Natural killer cell (primary cell): ENCODE data around the gene ACTN4. TPM values are rescaled to one million over a fixed set of nuclear protein-coding genes. Genes with fewer than 3 reads are reported as not detected.

Experiments
- ATAC-seq, 3 donors: fragments of 150-1000 bp in 2 of 3; fragments of 200-7000 bp in 1 of 3; cut with Tn5 transposase; 1 replicate in 1 of 3; 2 replicates in 2 of 3; pipeline ENCODE4 v1.10.0; 2021; ENCODE audit warnings: mild to moderate bottlenecking in 2 of 3, moderate library complexity in 2 of 3
- DNase-seq, 2 donors: peaks; one replicate each; pipeline versions ENCODE4 v3.0.0 to v3.0.0-alpha.2; 2013 to 2021; ENCODE audit warnings: mixed read lengths in 1 of 2
- H3K27ac ChIP-seq: one replicate; pipeline ENCODE4 v1.5.1; 2013; ENCODE audit warnings: mild to moderate bottlenecking, low read length
- H3K27me3 ChIP-seq: one replicate; pipeline ENCODE4 v1.6.1; 2013; ENCODE audit warnings: low read length; ENCODE audit not compliant: control insufficient read depth, insufficient read depth
- H3K36me3 ChIP-seq: one replicate; pipeline ENCODE4 v1.6.1; 2013; ENCODE audit warnings: low read length; ENCODE audit not compliant: control insufficient read depth, insufficient read depth
- H3K4me1 ChIP-seq: one replicate; pipeline ENCODE4 v1.6.1; 2013; ENCODE audit warnings: low read length; ENCODE audit not compliant: control insufficient read depth, insufficient read depth
- H3K4me3 ChIP-seq: one replicate; pipeline ENCODE4 v1.5.1; 2013; ENCODE audit warnings: low read length
- H3K9me3 ChIP-seq: one replicate; pipeline ENCODE4 v1.6.1; 2013; ENCODE audit warnings: low read length; ENCODE audit not compliant: control insufficient read depth, insufficient read depth
- H3K27ac Mint-ChIP-seq, 2 donors: one replicate each; pipeline ENCODE4 v1.8.0; 2022; ENCODE audit warnings: mild to moderate bottlenecking in 2 of 2, mixed read lengths in 2 of 2, moderate library complexity in 1 of 2
- H3K27me3 Mint-ChIP-seq, 2 donors: one replicate each; pipeline ENCODE4 v1.8.0; 2022; ENCODE audit warnings: low read depth in 2 of 2, mixed read lengths in 2 of 2
- H3K36me3 Mint-ChIP-seq: one replicate; pipeline ENCODE4 v1.8.0; 2022; ENCODE audit warnings: mixed read lengths
- H3K4me1 Mint-ChIP-seq, 2 donors: one replicate each; pipeline ENCODE4 v1.8.0; 2022; ENCODE audit warnings: mixed read lengths in 2 of 2
- H3K4me3 Mint-ChIP-seq: one replicate; pipeline ENCODE4 v1.8.0; 2022; ENCODE audit warnings: mild to moderate bottlenecking, moderate library complexity, mixed read lengths
- H3K9me3 Mint-ChIP-seq, 2 donors: one replicate each; pipeline ENCODE4 v1.8.0; 2022; ENCODE audit warnings: mixed read lengths in 2 of 2
- WGBS: methylation state at CpG from one replicate; pipeline ENCODE4 v1.1.7; 2013; ENCODE audit warnings: missing lambda C conversion rate; ENCODE audit not compliant: insufficient coverage; 5-methylcytosine and 5-hydroxymethylcytosine counted together
- intact Hi-C: fragments of 100-400 bp; cut with micrococcal nuclease; formaldehyde crosslinking; loops from one replicate; pipeline ENCODE4 v1.14.2; 2022
- total RNA-seq, 4 donors: library from RNA; stranded (reverse); fragments of 120-200 nt in 1 of 4; gene quantifications; one replicate each; pipeline versions ENCODE4 v1.2.3 to v1.2.4, GENCODE V29; 2013 to 2022
- TF ChIP-seq, protein P1 (sequence below): fragments of 200-600 bp; IDR thresholded peaks from one replicate; pipeline ENCODE4 v1.8.0; 2022; ENCODE audit warnings: antibody characterized with exemption

The ACTN4 gene
- total RNA-seq, 3 donors from 2014 or later (not counting 1 experiment from before 2014, with no cell fraction given), result 443 to 595 (median 541) TPM

DNA sequence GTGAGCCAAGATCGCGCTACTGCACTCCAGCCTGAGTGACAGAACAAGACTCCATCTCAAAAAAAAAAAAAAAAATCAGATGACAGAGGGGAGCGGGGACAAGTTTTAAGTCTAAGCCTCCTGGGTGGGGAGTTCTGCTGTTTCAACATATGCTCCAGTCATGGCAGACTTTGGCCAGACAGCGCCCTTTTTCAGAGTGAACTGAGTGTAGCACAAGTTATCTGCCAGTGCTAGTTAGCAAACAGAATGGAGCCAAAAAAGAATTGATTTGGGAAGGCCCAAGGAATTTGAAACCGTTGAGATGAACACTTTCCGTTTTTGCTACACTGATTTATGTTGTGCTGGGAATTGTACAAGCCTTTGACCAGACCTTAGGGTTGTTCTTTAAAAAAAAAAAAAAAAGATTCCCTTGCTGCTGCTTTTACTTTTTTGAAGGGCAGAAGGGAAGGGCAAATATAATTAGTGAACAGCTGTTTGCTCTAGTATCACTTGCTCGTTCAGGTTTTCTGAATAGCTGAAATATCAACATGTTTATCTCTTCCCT, 5.7 kb downstream of the ACTN4 start:
- no peaks in the 10 kb centered on the region for H3K36me3 Mint-ChIP-seq
- intact Hi-C loops, result no loop called here
- H3K27ac ChIP-seq, result no peak overlapping the region
- ATAC-seq (no peak), DNase-seq (no peak)
- no peaks in the 10 kb centered on the region for H3K36me3 ChIP-seq
- no peaks in the 10 kb centered on the region for H3K27me3 ChIP-seq
- no peak overlapping the region for H3K4me3 ChIP-seq
- no peaks in the 10 kb centered on the region for H3K27me3 Mint-ChIP-seq
- no peaks in the 10 kb centered on the region for H3K9me3 ChIP-seq
- no peak overlapping the region for H3K4me3 Mint-ChIP-seq
- peaks cover 85% of the 10 kb centered on the region for H3K4me1 ChIP-seq
- TF ChIP-seq, protein P1, sequence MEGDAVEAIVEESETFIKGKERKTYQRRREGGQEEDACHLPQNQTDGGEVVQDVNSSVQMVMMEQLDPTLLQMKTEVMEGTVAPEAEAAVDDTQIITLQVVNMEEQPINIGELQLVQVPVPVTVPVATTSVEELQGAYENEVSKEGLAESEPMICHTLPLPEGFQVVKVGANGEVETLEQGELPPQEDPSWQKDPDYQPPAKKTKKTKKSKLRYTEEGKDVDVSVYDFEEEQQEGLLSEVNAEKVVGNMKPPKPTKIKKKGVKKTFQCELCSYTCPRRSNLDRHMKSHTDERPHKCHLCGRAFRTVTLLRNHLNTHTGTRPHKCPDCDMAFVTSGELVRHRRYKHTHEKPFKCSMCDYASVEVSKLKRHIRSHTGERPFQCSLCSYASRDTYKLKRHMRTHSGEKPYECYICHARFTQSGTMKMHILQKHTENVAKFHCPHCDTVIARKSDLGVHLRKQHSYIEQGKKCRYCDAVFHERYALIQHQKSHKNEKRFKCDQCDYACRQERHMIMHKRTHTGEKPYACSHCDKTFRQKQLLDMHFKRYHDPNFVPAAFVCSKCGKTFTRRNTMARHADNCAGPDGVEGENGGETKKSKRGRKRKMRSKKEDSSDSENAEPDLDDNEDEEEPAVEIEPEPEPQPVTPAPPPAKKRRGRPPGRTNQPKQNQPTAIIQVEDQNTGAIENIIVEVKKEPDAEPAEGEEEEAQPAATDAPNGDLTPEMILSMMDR, result no peak
- no peaks in the 10 kb centered on the region for H3K9me3 Mint-ChIP-seq
- peak overlapping the region; percentile 85 to 92 for H3K27ac Mint-ChIP-seq
- H3K4me1 Mint-ChIP-seq, result peaks cover 90 to 97% of the 10 kb centered on the region in 2 donors
- 80% methylated on average over 5 of the region's 7 CpGs for WGBS

DNA sequence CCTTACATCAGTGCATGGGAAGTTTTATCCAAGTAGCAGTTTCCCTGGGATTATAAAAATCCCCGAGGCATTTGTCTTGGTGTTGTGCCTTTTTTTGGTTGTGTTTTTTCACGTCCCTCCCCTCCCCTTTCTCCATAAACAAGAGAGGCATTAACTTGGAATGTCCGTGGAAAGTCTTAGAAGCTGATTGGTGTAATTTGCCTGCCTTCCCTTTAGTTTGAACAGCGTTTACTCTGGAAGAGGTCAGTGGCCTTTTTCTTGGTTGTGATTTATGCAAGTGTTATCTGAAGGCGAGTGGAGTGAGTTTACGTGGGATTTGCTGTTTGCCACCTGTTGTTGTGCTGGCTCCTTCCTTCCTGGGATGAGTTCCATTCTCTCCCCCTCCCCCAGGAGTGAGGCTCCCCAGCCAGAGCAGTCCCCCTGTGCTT, 7.2 kb downstream of the ACTN4 start:
- H3K36me3 Mint-ChIP-seq, result no peaks in the 10 kb centered on the region
- Histone ChIP-seq H3K4me3 (no peak overlapping the region), H3K27ac (peak overlapping the region; percentile 41), H3K4me1 (peaks cover 85% of the 10 kb centered on the region), H3K27me3 (no peaks in the 10 kb centered on the region), H3K36me3 (no peaks in the 10 kb centered on the region), H3K9me3 (no peaks in the 10 kb centered on the region)
- ATAC-seq (no peak), DNase-seq (no peak)
- H3K27ac Mint-ChIP-seq, result peak overlapping the region; percentile 85 to 88
- H3K27me3 Mint-ChIP-seq, result no peaks in the 10 kb centered on the region
- H3K9me3 Mint-ChIP-seq, result no peaks in the 10 kb centered on the region
- H3K4me3 Mint-ChIP-seq, result peak overlapping the region; percentile 67
- H3K4me1 Mint-ChIP-seq, result peaks cover 87 to 93% of the 10 kb centered on the region in 2 donors
- TF ChIP-seq, protein P1, result no peak
- intact Hi-C loops, result loop anchor here (5.0 kb wide), 1 partner anchor 38 kb away; no protein-coding TSS in a partner anchor
- 79% methylated on average over 4 of the region's 6 CpGs for WGBS

DNA sequence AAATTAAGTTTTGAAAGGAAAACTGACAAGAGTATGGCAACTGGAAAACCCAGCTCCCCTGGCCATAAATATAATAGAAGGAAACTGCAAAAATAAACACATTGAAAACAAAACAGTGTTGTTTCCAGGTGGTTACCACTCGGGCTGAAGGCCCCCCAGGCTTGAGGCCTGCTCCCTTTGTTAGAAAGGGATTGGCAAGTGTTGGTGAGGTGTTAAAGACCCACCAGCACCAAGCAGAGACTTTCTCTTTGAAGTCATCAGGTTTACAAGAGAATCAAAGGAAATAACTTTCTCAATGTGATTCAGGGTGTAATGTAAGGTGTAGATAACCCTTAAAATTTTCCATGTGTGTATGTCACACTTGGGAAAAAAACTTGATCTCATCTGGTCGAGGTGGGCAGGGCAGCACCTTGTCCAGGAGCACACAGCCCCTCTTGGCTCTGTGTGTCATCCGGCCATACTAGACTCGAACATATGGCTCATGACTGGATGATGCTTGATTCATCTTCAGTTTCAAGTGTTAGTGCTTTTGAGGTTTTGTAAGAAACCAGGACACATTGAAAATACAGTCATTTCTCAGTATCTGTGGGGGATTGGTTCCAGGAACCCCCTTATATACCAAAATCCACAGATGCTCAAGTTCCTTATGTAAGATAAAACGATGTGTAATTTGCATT, 7.8 kb downstream of the ACTN4 start:
- ATAC-seq (peak in 2 of 3 donors; percentile 29 to 55), DNase-seq (peak in 1 of 2 donors; percentile 31)
- Histone ChIP-seq H3K4me3 (no peak overlapping the region), H3K4me1 (peaks cover 85% of the 10 kb centered on the region), H3K9me3 (no peaks in the 10 kb centered on the region), H3K27ac (peak overlapping the region; percentile 41), H3K36me3 (no peaks in the 10 kb centered on the region), H3K27me3 (no peaks in the 10 kb centered on the region)
- intact Hi-C loops, result loop anchor here (5.0 kb wide), 1 partner anchor 37 kb away; no protein-coding TSS in a partner anchor
- Mint-ChIP-seq H3K36me3 (no peaks in the 10 kb centered on the region), H3K9me3 (no peaks in the 10 kb centered on the region), H3K4me1 (peaks cover 87 to 92% of the 10 kb centered on the region in 2 donors), H3K27me3 (no peaks in the 10 kb centered on the region), H3K4me3 (peak overlapping the region; percentile 67), H3K27ac (peak overlapping the region; percentile 85 to 88)
- TF ChIP-seq, protein P1, result no peak
- 37% methylated on average over 4 of the region's 5 CpGs for WGBS
